Sigmoid colon (tissue), 4 donors: ENCODE results near the gene ENAH.
"Not testable (repeated sequence)": the region's sequence is repeated elsewhere in the genome, so short reads cannot be mapped to it uniquely, and the experiment has no call there.

Experiments
- CTCF ChIP-seq, 4 experiments: fragments of 450-650 bp in 3 of 4; fragments of 200-600 bp in 1 of 4; IDR thresholded peaks; one replicate each; pipeline ENCODE4 v1.5.1; 2016 to 2019; ENCODE audit warnings: antibody characterized with exemption in 4 of 4, mild to moderate bottlenecking in 3 of 4, moderate library complexity in 2 of 4
- EP300 ChIP-seq, 4 donors: sonication (generic); formaldehyde crosslinking; IDR thresholded peaks; one replicate each; pipeline ENCODE4 v1.6.1; 2017; ENCODE audit warnings: antibody characterized with exemption in 4 of 4
- POLR2AphosphoS5 ChIP-seq, 4 donors: sonication (generic); formaldehyde crosslinking; IDR thresholded peaks; one replicate each; pipeline ENCODE4 v1.6.1; 2017; ENCODE audit warnings: antibody characterized with exemption in 4 of 4

GRCh38 chr1:225636992-225637391 is 15.9 kb downstream of the ENAH start:
- not testable (repeated sequence) for TF ChIP-seq CTCF, EP300, POLR2AphosphoS5 (IDR thresholded peaks at IDR 0.05)
